Measurements from ENCODE around the gene DNM1L.
"Not testable (repeated sequence)": the region's sequence is repeated elsewhere in the genome, so short reads cannot be mapped to it uniquely, and the experiment has no call there.

The DNM1L gene

GRCh38 chr12:32698285-32698684 lies 19.2 kb downstream of the DNM1L start:
- DNase-seq = peak; percentile 10

- not testable (repeated sequence) for DNase-seq
Measured at GRCh38 chr12:32699437-32699836, 20.3 kb downstream of the DNM1L start.

- DNase-seq = no peak
Measured at GRCh38 chr12:32702473-32702872, 23.4 kb downstream of the DNM1L start.

- DNase-seq = no peak
Measured at GRCh38 chr12:32702946-32703345, 23.8 kb downstream of the DNM1L start.

- no peak for DNase-seq
Measured at GRCh38 chr12:32705783-32706182, 26.7 kb downstream of the DNM1L start.

GRCh38 chr12:32706335-32707024 lies 27.4 kb downstream of the DNM1L start:
- no peak for DNase-seq

- DNase-seq = no peak
Measured at GRCh38 chr12:32708926-32709325, 29.8 kb downstream of the DNM1L start.

GRCh38 chr12:32714772-32715171 lies 35.7 kb downstream of the DNM1L start:
- DNase-seq = no peak

GRCh38 chr12:32718926-32719325 lies 39.8 kb downstream of the DNM1L start:
- no peak for DNase-seq

GRCh38 chr12:32725308-32725707 lies 46.2 kb downstream of the DNM1L start:
- not testable (repeated sequence) for DNase-seq

GRCh38 chr12:32726286-32726685 lies 47.2 kb downstream of the DNM1L start:
- no peak for DNase-seq

- DNase-seq = no peak
Measured at GRCh38 chr12:32727237-32727636, 48.1 kb downstream of the DNM1L start.

- DNase-seq = no peak
Measured at GRCh38 chr12:32734952-32735351, 55.9 kb downstream of the DNM1L start.

- DNase-seq = no peak
Measured at GRCh38 chr12:32736445-32736844, 57.3 kb downstream of the DNM1L start.

- no peak for DNase-seq
Measured at GRCh38 chr12:32737715-32738114, 58.6 kb downstream of the DNM1L start.

GRCh38 chr12:32739279-32739678 lies 60.2 kb downstream of the DNM1L start:
- no peak for DNase-seq

- no peak for DNase-seq
Measured at GRCh38 chr12:32742133-32742532, 63.0 kb downstream of the DNM1L start.

GRCh38 chr12:32743264-32743663 lies 64.2 kb downstream of the DNM1L start:
- DNase-seq = no peak

- DNase-seq = no peak
Measured at GRCh38 chr12:32753605-32754004, 74.5 kb downstream of the DNM1L start.

- DNase-seq = no peak
Measured at GRCh38 chr12:32754111-32754510, 75.0 kb downstream of the DNM1L start.

- DNase-seq = peak; percentile 41
Measured at GRCh38 chr12:32755051-32755653, 76.1 kb downstream of the DNM1L start.

GRCh38 chr12:32755654-32756475 lies 76.8 kb downstream of the DNM1L start, which contains the start of gene YARS2:
Gene YARS2 (minus strand): TSS chr12:32755897. CDS start chr12:32755874, 23 bp downstream.
- peak; percentile 84 for DNase-seq

- no peak for DNase-seq
Measured at GRCh38 chr12:32756476-32757066, 77.5 kb downstream of the DNM1L start.

Data from NCI-H2029 treated with DMSO at 0.1 percent for 48 hours (cell line).